WTC11 (cell line): ENCODE data around the gene ANTXR1. TPM values are rescaled to one million over a fixed set of nuclear protein-coding genes. Genes with fewer than 3 reads are reported as not detected.

ENCODE experiments used
- ATAC-seq: fragments of 200-7000 bp; cut with Tn5 transposase; 2 replicates; pipeline ENCODE4 v1.10.0; 2021; ENCODE audit warnings: mild to moderate bottlenecking, moderate library complexity
- CTCF ChIA-PET: fragments of 300-600 bp; sonication (Branson Sonifier 250); formaldehyde crosslinking; loops from one replicate; lab custom pipeline; 2021; ENCODE audit warnings: antibody characterized with exemption; lab: Charles Lee
- POLR2A ChIA-PET: fragments of 350-600 bp; sonication (Branson Sonifier 250); formaldehyde crosslinking; loops from one replicate; lab custom pipeline; 2021; ENCODE audit warnings: antibody characterized with exemption; lab: Charles Lee
- DNase-seq: peaks from one replicate; pipeline ENCODE4 v3.0.0; 2021; ENCODE audit warnings: low spot score
- H3K27ac Mint-ChIP-seq: 2 replicates; pipeline ENCODE4 v1.8.0; 2021; ENCODE audit warnings: mixed read lengths
- H3K27me3 Mint-ChIP-seq: 2 replicates; pipeline ENCODE4 v1.8.0; 2021; ENCODE audit warnings: low read depth, mild to moderate bottlenecking, moderate library complexity, mixed read lengths
- H3K36me3 Mint-ChIP-seq: 2 replicates; pipeline ENCODE4 v1.8.0; 2021; ENCODE audit warnings: mixed read lengths
- H3K4me1 Mint-ChIP-seq: 2 replicates; pipeline ENCODE4 v1.8.0; 2022; ENCODE audit warnings: mixed read lengths
- H3K4me3 Mint-ChIP-seq: 2 replicates; pipeline ENCODE4 v1.8.0; 2021; ENCODE audit warnings: mild to moderate bottlenecking, moderate library complexity, mixed read lengths
- H3K9me3 Mint-ChIP-seq: 2 replicates; pipeline ENCODE4 v1.8.0; 2021; ENCODE audit warnings: mixed read lengths
- ATF2 ChIP-seq: sonication (generic); formaldehyde crosslinking; IDR thresholded peaks from 2 replicates; pipeline ENCODE4 v1.8.1; 2022; ENCODE audit warnings: low read depth, missing genetic modification reagents, borderline replicate concordance
- CBFB ChIP-seq: sonication (generic); formaldehyde crosslinking; IDR thresholded peaks from 2 replicates; pipeline ENCODE4 v1.8.1; 2022; ENCODE audit warnings: mild to moderate bottlenecking, low read depth, missing genetic modification reagents
- CDX4 ChIP-seq: fragments of 250-450 bp; sonication (Bioruptor Pico); IDR thresholded peaks from 2 replicates; pipeline ENCODE4 v1.9.0; 2021; ENCODE audit warnings: moderate library complexity, mild to moderate bottlenecking, inconsistent platforms, borderline replicate concordance
- E2F5 ChIP-seq: sonication (generic); formaldehyde crosslinking; IDR thresholded peaks from 2 replicates; pipeline ENCODE4 v1.8.1; 2022; ENCODE audit warnings: mild to moderate bottlenecking, moderate library complexity, missing genetic modification reagents
- FOXP4 ChIP-seq: sonication (generic); formaldehyde crosslinking; IDR thresholded peaks from 2 replicates; pipeline ENCODE4 v1.8.0; 2022; ENCODE audit warnings: mild to moderate bottlenecking, missing genetic modification reagents
- GRHL2 ChIP-seq: fragments of 250-450 bp; sonication (Bioruptor Pico); IDR thresholded peaks from 2 replicates; pipeline ENCODE4 v1.8.0; 2022; ENCODE audit warnings: mild to moderate bottlenecking, moderate library complexity; ENCODE audit not compliant: insufficient replicate concordance, severe bottlenecking
- HMGA2 ChIP-seq: fragments of 250-450 bp; sonication (Bioruptor Pico); IDR thresholded peaks from 2 replicates; pipeline ENCODE4 v1.4.0; 2021; ENCODE audit warnings: mild to moderate bottlenecking, moderate library complexity
- HMGXB4 ChIP-seq: sonication (generic); formaldehyde crosslinking; IDR thresholded peaks from 2 replicates; pipeline ENCODE4 v1.8.1; 2023; ENCODE audit warnings: mild to moderate bottlenecking, moderate library complexity, missing genetic modification reagents
- MYBL2 ChIP-seq: sonication (generic); formaldehyde crosslinking; IDR thresholded peaks from 2 replicates; pipeline ENCODE4 v1.8.1; 2023; ENCODE audit warnings: mild to moderate bottlenecking, moderate library complexity, missing genetic modification reagents
- NR1H2 ChIP-seq: sonication (generic); formaldehyde crosslinking; IDR thresholded peaks from 2 replicates; pipeline ENCODE4 v1.9.0; 2021; ENCODE audit warnings: mild to moderate bottlenecking, moderate library complexity, missing genetic modification reagents
- NR2C2 ChIP-seq: sonication (generic); formaldehyde crosslinking; IDR thresholded peaks from 2 replicates; pipeline ENCODE4 v1.8.0; 2022; ENCODE audit warnings: mild to moderate bottlenecking, missing genetic modification reagents
- STAT6 ChIP-seq: sonication (generic); formaldehyde crosslinking; conservative IDR thresholded peaks from 2 replicates; pipeline ENCODE4 v1.8.1; 2023; ENCODE audit warnings: mild to moderate bottlenecking, low read depth, missing genetic modification reagents, moderate library complexity
- TEAD1 ChIP-seq: sonication (generic); formaldehyde crosslinking; IDR thresholded peaks from 2 replicates; pipeline ENCODE4 v1.8.0; 2022; ENCODE audit warnings: mild to moderate bottlenecking, missing genetic modification reagents
- USF2 ChIP-seq: sonication (generic); formaldehyde crosslinking; IDR thresholded peaks from 2 replicates; pipeline ENCODE4 v1.8.1; 2023; ENCODE audit warnings: mild to moderate bottlenecking, missing genetic modification reagents, moderate library complexity
- ZNF232 ChIP-seq: sonication (generic); formaldehyde crosslinking; IDR thresholded peaks from 2 replicates; pipeline ENCODE4 v1.8.0; 2022; ENCODE audit warnings: mild to moderate bottlenecking, missing genetic modification reagents
- ZNF263 ChIP-seq: sonication (generic); formaldehyde crosslinking; IDR thresholded peaks from 2 replicates; pipeline ENCODE4 v1.8.1; 2022; ENCODE audit warnings: low read depth, mild to moderate bottlenecking, moderate library complexity, missing genetic modification reagents
- ZNF425 ChIP-seq: fragments of 250-450 bp; sonication (Bioruptor Pico); conservative IDR thresholded peaks from 2 replicates; pipeline ENCODE4 v1.9.0; 2021; ENCODE audit warnings: mild to moderate bottlenecking
- ZSCAN18 ChIP-seq: fragments of 250-450 bp; sonication (Bioruptor Pico); IDR thresholded peaks from 2 replicates; pipeline ENCODE4 v2.1.2; 2022; ENCODE audit warnings: mild to moderate bottlenecking, moderate library complexity
- total RNA-seq: library from RNA; stranded (reverse); gene quantifications from 3 replicates; pipeline ENCODE4 v1.2.3, GENCODE V29; 2021

The ANTXR1 gene
- total RNA-seq, 1 experiment from 2014 or later, result 30.0 TPM

GRCh38 chr2:69298261-69298660, 285.3 kb downstream of the ANTXR1 start (continued):
- TF ChIP-seq FOXP4 (no peak), E2F5 (no peak), ZNF425 (no peak), ZSCAN18 (CRISPR knock-in tag) (no peak), HMGXB4 (no peak)

GRCh38 chr2:69298862-69299261, 285.9 kb downstream of the ANTXR1 start:
- no peak overlapping the region for H3K4me3 Mint-ChIP-seq
- CTCF ChIA-PET, result interaction anchor here (1.0 to 1.3 kb wide), 3 partner anchors 8 to 426 kb away, joined by 3 to 5 read pairs (median 3); no protein-coding TSS in a partner anchor
- peaks cover 11% of the 10 kb centered on the region for H3K27me3 Mint-ChIP-seq
- ATAC-seq, result no peak
- H3K9me3 Mint-ChIP-seq, result peaks cover 6% of the 10 kb centered on the region
- H3K36me3 Mint-ChIP-seq, result peaks cover 2% of the 10 kb centered on the region; the same call in 1 of the 2 replicates
- no peak overlapping the region for H3K27ac Mint-ChIP-seq
- POLR2A ChIA-PET, result no interaction called here
- DNase-seq, result no peak
- no peaks in the 10 kb centered on the region for H3K4me1 Mint-ChIP-seq
- no peak for TF ChIP-seq STAT6 (CRISPR knock-in tag)
- TF ChIP-seq HMGA2 (CRISPR knock-in tag), result no peak
- no peak for TF ChIP-seq ZNF263
- no peak for TF ChIP-seq NR2C2
- no peak for TF ChIP-seq TEAD1 (CRISPR knock-in tag)
- no peak for TF ChIP-seq FOXP4
- no peak for TF ChIP-seq NR1H2 (CRISPR knock-in tag)
- TF ChIP-seq ATF2 (CRISPR knock-in tag), result no peak
- no peak for TF ChIP-seq GRHL2 (CRISPR knock-in tag)
- TF ChIP-seq CDX4 (CRISPR knock-in tag), result no peak
- no peak for TF ChIP-seq ZNF232 (CRISPR knock-in tag)
- TF ChIP-seq MYBL2 (CRISPR knock-in tag), result no peak
- no peak for TF ChIP-seq CBFB (CRISPR knock-in tag)
- TF ChIP-seq USF2 (CRISPR knock-in tag), result no peak
